ENCODE measurements around the gene PLEKHN1.
A peak's percentile ranks its signal among the peaks of the same experiment; 100 is the strongest.
"Not testable (repeated sequence)": the region's sequence is repeated elsewhere in the genome, so short reads cannot be mapped to it uniquely, and the experiment has no call there.

The PLEKHN1 gene

GRCh38 chr1:983798-984475, 17.7 kb downstream of the PLEKHN1 start:
- DNase-seq = peak in 4 of 10 donors; percentile 50 to 92 (median 64)

GRCh38 chr1:984476-984814, 18.2 kb downstream of the PLEKHN1 start:
- intact Hi-C loops (cut with DNase I) = loop anchor here (1.0 to 2.0 kb wide), 2 partner anchors 17 to 78 kb away; no protein-coding TSS in a partner anchor
- peak in 1 of 10 donors; percentile 35 for DNase-seq

More at GRCh38 chr1:983798-984475, 17.7 kb downstream of the PLEKHN1 start:
- intact Hi-C loops (cut with DNase I) = loop anchor here (1.0 to 2.0 kb wide), 2 partner anchors 17 to 79 kb away; no protein-coding TSS in a partner anchor

- DNase-seq = peak in 1 of 10 donors; percentile 61
Observed at GRCh38 chr1:985126-985525, 18.8 kb downstream of the PLEKHN1 start.

GRCh38 chr1:988061-988460, 21.8 kb downstream of the PLEKHN1 start:
- intact Hi-C loops (cut with DNase I); DNase-seq: not testable (repeated sequence)

More at GRCh38 chr1:985126-985525, 18.8 kb downstream of the PLEKHN1 start:
- intact Hi-C loops (cut with DNase I) = loop anchor here (2.0 kb wide), 1 partner anchor 78 kb away; no protein-coding TSS in a partner anchor

- DNase-seq = not testable (repeated sequence)
Observed at GRCh38 chr1:991275-991674, 25.0 kb downstream of the PLEKHN1 start.

GRCh38 chr1:991895-992294, 25.6 kb downstream of the PLEKHN1 start:
- DNase-seq = peak in 1 of 10 donors; percentile 32
- intact Hi-C loops (cut with DNase I) = no loop called here

More at GRCh38 chr1:991275-991674, 25.0 kb downstream of the PLEKHN1 start:
- intact Hi-C loops (cut with DNase I) = not testable (repeated sequence)

GRCh38 chr1:992362-992761, 26.1 kb downstream of the PLEKHN1 start:
- no peak for DNase-seq
- intact Hi-C loops (cut with DNase I) = no loop called here

- peak in 1 of 10 donors; percentile 62 for DNase-seq
- intact Hi-C loops (cut with DNase I) = no loop called here
Observed at GRCh38 chr1:993379-993995, 27.2 kb downstream of the PLEKHN1 start.

- DNase-seq = peak in 1 of 10 donors; percentile 67
- intact Hi-C loops (cut with DNase I) = not testable (repeated sequence)
Observed at GRCh38 chr1:994546-994945, 28.3 kb downstream of the PLEKHN1 start.

- intact Hi-C loops (cut with DNase I) = no loop called here
- DNase-seq = peak in 1 of 10 donors; percentile 80
Observed at GRCh38 chr1:995665-996633, 29.7 kb downstream of the PLEKHN1 start.

GRCh38 chr1:996851-997712, 30.8 kb downstream of the PLEKHN1 start:
- peak in 1 of 10 donors; percentile 72 for DNase-seq
- intact Hi-C loops (cut with DNase I) = no loop called here

- peak in 1 of 10 donors; percentile 69 for DNase-seq
- intact Hi-C loops (cut with DNase I) = no loop called here
Observed at GRCh38 chr1:997713-997992, 31.4 kb downstream of the PLEKHN1 start.

- intact Hi-C loops (cut with DNase I) = no loop called here
- DNase-seq = peak in 2 of 10 donors; percentile 76 to 83
Observed at GRCh38 chr1:997993-998744, 31.9 kb downstream of the PLEKHN1 start.

GRCh38 chr1:998745-998994, 32.4 kb downstream of the PLEKHN1 start:
- no peak for DNase-seq
- intact Hi-C loops (cut with DNase I) = no loop called here

GRCh38 chr1:998995-999724, 32.9 kb downstream of the PLEKHN1 start:
- intact Hi-C loops (cut with DNase I) = no loop called here
- DNase-seq = peak in 1 of 10 donors; percentile 85

- peak in 9 of 10 donors; percentile 54 to 95 (median 75) for DNase-seq
- intact Hi-C loops (cut with DNase I) = loop anchor here (5.0 kb wide), 1 partner anchor 98 kb away; no protein-coding TSS in a partner anchor
Observed at GRCh38 chr1:999725-1000356, 33.6 kb downstream of the PLEKHN1 start, which contains the start of gene HES4. Gene HES4, minus strand, starts transcription at chr1:1000097. Its CDS starts 124 bp downstream, at chr1:999973.

GRCh38 chr1:1000357-1001056, 34.2 kb downstream of the PLEKHN1 start:
- intact Hi-C loops (cut with DNase I) = loop anchor here (1.0 to 5.0 kb wide), 2 partner anchors 16 to 98 kb away; no protein-coding TSS in a partner anchor
- DNase-seq = peak in 8 of 10 donors; percentile 45 to 94 (median 68)

Measured in posterior cingulate gyrus (tissue), 11 donors.